Esophagus (tissue), 2 donors: Measurements from ENCODE around the gene KIZ. TPM values are rescaled to one million over a fixed set of nuclear protein-coding genes. Genes with fewer than 3 reads are reported as not detected.

Experiments used
- H3K27ac ChIP-seq, 2 donors: one replicate each; pipeline ENCODE4 v1.5.1; 2013; ENCODE audit warnings: low read depth in 2 of 2, mild to moderate bottlenecking in 2 of 2, inconsistent platforms in 1 of 2, low read length in 1 of 2, moderate library complexity in 1 of 2
- H3K27me3 ChIP-seq, 2 donors: one replicate each; pipeline ENCODE4 v1.6.1; 2013; ENCODE audit warnings: low read length in 2 of 2, control low read depth in 1 of 2, mild to moderate bottlenecking in 1 of 2; ENCODE audit not compliant: insufficient read depth in 2 of 2, control insufficient read depth in 1 of 2
- H3K36me3 ChIP-seq, 2 donors: one replicate each; pipeline ENCODE4 v1.6.1; 2013; ENCODE audit warnings: low read length in 1 of 2; ENCODE audit not compliant: control insufficient read depth in 2 of 2, insufficient read depth in 2 of 2
- H3K4me1 ChIP-seq, 2 donors: one replicate each; pipeline ENCODE4 v1.6.1; 2013; ENCODE audit warnings: low read length in 1 of 2; ENCODE audit not compliant: control insufficient read depth in 2 of 2, insufficient read depth in 2 of 2
- H3K4me3 ChIP-seq, 2 donors: one replicate each; pipeline ENCODE4 v1.5.1; 2013; ENCODE audit warnings: low read length in 2 of 2, mild to moderate bottlenecking in 2 of 2, low read depth in 1 of 2, moderate library complexity in 1 of 2
- H3K9me3 ChIP-seq, 2 donors: one replicate each; pipeline ENCODE4 v1.6.1; 2013; ENCODE audit warnings: mild to moderate bottlenecking in 2 of 2, low read depth in 1 of 2, low read length in 1 of 2, moderate library complexity in 1 of 2; ENCODE audit not compliant: control insufficient read depth in 2 of 2, insufficient read depth in 1 of 2
- WGBS, 2 donors: extraction: QIAGEN DNeasy Blood & Tissue Kit; methylation state at CpG; one replicate each; pipeline ENCODE4 v1.1.7; 2013; 5-methylcytosine and 5-hydroxymethylcytosine counted together
- polyA plus RNA-seq, 2 donors: library from polyadenylated mRNA; stranded (reverse); fragments of 200-250 nt; gene quantifications; one replicate each; pipeline ENCODE4 v1.2.3, GENCODE V29; 2013
- donor health status: healthy with polysubstance abuse.
- donor health status: Bipolar disorder and iron deficiency.

The KIZ gene
- polyA plus RNA-seq, 2 donors, result 4.0 to 5.7 TPM

DNA sequence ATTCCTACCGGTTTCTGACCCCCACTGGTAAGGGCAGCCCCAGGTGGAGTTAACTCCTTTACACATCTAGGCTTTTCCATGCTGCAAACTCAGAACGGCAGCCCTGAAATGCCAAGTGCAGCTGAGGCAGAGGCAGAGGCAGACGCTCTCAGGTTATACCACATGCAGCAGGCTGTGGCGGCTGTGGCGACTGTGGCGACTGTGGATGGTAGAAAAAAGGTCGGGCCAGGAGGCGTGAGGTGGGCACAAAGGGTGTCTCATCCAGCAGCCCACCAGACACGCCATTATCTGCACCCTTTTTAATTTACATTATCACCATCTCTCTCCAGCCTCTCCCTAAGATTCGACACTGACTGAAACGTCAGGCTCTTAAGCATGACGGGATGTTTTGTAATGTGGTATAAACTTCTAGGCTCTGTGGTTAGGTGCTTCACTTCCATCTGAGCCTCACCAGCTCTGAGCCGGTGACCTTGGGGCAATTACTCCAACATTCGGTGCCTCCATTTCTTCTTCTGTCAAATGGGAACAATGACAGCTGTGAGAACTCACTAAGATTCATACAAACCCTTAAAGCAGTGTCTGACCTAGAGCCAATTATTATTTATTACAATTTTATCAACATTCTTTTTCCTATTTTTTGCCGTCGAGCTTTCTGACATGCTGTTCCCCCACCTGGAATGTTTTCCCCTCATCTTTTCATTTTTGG is 8.2 kb downstream of the KIZ start:
- WGBS, 2 donors, result 90 to 95% methylated on average over 16 of the region's 16 CpGs
- no peaks in the 10 kb centered on the region for H3K9me3 ChIP-seq
- no peaks in the 10 kb centered on the region for H3K4me1 ChIP-seq
- no peak overlapping the region for H3K4me3 ChIP-seq
- no peaks in the 10 kb centered on the region for H3K27me3 ChIP-seq
- no peak overlapping the region for H3K27ac ChIP-seq
- H3K36me3 ChIP-seq, result peaks cover 0 to 5% of the 10 kb centered on the region in 2 donors

- Histone ChIP-seq H3K27ac (no peak overlapping the region), H3K9me3 (no peaks in the 10 kb centered on the region), H3K4me3 (no peak overlapping the region), H3K4me1 (no peaks in the 10 kb centered on the region), H3K36me3 (peaks cover 0 to 5% of the 10 kb centered on the region in 2 donors), H3K27me3 (no peaks in the 10 kb centered on the region)
- WGBS, 2 donors, result 89 to 90% methylated on average over 10 of the region's 10 CpGs
These were observed 9.1 kb downstream of the KIZ start for GRCh38 chr20:21134883-21135493.

- Histone ChIP-seq H3K4me3 (no peak overlapping the region), H3K36me3 (peaks cover 0 to 5% of the 10 kb centered on the region in 2 donors), H3K4me1 (no peaks in the 10 kb centered on the region), H3K9me3 (no peaks in the 10 kb centered on the region), H3K27me3 (no peaks in the 10 kb centered on the region), H3K27ac (no peak overlapping the region)
- WGBS, 2 donors, result 93 to 94% methylated on average over 8 of the region's 8 CpGs
These were observed 10.3 kb downstream of the KIZ start for GRCh38 chr20:21136015-21136732.

DNA sequence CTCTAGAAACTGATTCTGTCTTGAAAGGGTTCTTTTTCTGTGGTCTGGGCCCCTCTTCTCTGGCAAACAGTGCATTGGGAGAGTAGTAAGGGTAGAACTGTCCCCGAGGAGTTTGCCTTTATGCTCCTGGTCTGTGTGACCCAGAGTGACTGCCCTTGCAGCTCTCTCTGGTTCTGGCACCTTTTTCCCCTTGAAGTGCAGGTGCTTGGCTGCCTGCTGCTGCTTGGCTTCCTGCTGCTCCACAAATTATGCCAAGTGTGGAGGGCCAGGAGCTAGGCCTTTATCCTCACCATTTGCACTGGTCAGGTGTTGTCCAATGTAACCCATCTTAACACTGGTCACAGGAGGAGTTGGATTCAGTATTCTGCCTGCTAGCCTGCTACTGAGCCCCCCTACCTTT is 11.2 kb downstream of the KIZ start:
- Histone ChIP-seq H3K9me3 (no peaks in the 10 kb centered on the region), H3K27ac (no peak overlapping the region), H3K36me3 (peaks cover 0 to 5% of the 10 kb centered on the region in 2 donors), H3K4me1 (no peaks in the 10 kb centered on the region), H3K27me3 (no peaks in the 10 kb centered on the region), H3K4me3 (no peak overlapping the region)
- WGBS, 2 donors, result 84 to 89% methylated on average over 1 of the region's 1 CpG

GRCh38 chr20:21139881-21140566 is 14.1 kb downstream of the KIZ start:
- H3K9me3 ChIP-seq, result no peaks in the 10 kb centered on the region
- no peak overlapping the region for H3K4me3 ChIP-seq
- no peaks in the 10 kb centered on the region for H3K4me1 ChIP-seq
- H3K27ac ChIP-seq, result no peak overlapping the region
- no peaks in the 10 kb centered on the region for H3K27me3 ChIP-seq
- H3K36me3 ChIP-seq, result no peaks in the 10 kb centered on the region
- whole genome bisulfite sequencing, 2 donors, result 75 to 92% methylated on average over 3 of the region's 3 CpGs

DNA sequence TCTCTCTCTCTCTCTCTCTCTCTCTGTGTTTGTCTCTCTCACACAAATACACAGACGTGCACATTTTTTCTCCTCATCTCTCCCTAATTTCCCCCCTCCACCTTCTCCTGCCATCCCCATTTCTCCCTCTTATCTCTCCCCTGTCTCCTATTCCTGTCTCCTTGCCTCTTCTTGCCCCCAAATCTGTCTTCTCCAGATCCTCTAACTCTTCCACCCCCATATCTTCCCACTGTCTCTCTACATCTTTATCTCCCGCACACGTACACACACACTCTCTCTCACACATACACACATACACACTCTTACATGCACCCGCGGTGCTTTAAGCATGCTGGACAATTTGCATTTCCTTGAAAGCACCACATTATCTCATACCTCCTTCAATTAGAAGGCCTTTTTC is 15.9 kb downstream of the KIZ start:
- WGBS, 2 donors, result 86 to 90% methylated on average over 5 of the region's 5 CpGs
- Histone ChIP-seq H3K36me3 (no peaks in the 10 kb centered on the region), H3K4me3 (no peak overlapping the region), H3K27me3 (no peaks in the 10 kb centered on the region), H3K27ac (no peak overlapping the region), H3K4me1 (no peaks in the 10 kb centered on the region), H3K9me3 (no peaks in the 10 kb centered on the region)

DNA sequence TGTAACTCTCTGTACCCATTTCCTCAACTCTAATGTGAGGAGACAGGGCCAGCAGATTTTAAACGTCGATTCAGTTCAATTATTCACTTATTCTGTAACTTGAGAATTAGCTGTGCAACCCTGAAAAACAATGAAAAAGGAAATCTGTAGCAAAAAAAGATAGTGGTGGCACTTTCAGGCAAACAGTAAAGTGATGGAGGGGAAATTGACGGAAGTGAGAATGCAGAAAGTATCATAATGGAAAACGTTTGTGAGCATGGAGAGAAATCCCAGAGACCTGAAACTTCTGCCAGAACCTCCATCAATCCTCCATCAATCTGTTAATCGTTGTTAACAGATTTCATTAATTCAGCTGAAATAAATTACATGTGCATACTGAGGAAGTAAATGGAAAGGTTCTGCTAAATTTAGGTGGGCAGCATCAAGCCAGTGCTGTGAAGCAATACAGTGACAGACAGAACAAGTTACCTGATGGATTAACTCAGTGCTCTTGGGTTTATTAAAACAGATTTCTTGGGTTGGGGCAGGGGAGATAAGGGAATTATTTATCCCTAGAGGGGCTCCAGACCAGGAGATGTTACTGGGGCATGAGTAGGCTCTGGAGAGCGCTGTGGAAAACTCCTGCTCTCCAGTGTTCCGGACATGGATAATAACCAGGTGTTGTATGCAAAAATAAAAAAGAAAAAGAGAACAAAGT is 17.5 kb downstream of the KIZ start:
- 88% methylated on average over 7 of the region's 7 CpGs for WGBS, 2 donors
- Histone ChIP-seq H3K4me1 (no peaks in the 10 kb centered on the region), H3K27me3 (no peaks in the 10 kb centered on the region), H3K4me3 (no peak overlapping the region), H3K36me3 (peaks cover 0 to 4% of the 10 kb centered on the region in 2 donors), H3K9me3 (no peaks in the 10 kb centered on the region), H3K27ac (no peak overlapping the region)

DNA sequence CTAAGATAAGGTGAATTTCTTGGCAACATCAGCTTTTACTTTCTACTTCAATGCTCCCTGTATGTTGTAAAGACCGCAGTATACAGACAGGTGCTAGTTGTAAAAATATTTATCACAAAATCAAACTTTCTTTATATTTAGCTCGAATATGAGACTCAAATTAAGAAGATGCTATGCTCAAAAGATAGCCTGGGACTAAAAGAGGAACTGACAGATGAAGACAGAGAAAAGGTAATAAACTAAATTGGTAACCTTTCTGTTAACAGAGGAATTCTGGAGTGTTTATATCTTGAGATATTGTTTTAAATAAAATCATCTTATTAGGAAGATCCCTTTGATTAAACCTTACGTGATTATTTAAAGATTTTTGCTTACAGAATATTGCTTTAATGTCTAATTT is 19.5 kb downstream of the KIZ start:
- H3K4me1 ChIP-seq, result no peaks in the 10 kb centered on the region
- no peaks in the 10 kb centered on the region for H3K27me3 ChIP-seq
- H3K4me3 ChIP-seq, result no peak overlapping the region
- 85 to 88% methylated on average over 3 of the region's 3 CpGs for WGBS, 2 donors
- H3K36me3 ChIP-seq, result peaks cover 0 to 4% of the 10 kb centered on the region in 2 donors
- no peaks in the 10 kb centered on the region for H3K9me3 ChIP-seq
- no peak overlapping the region for H3K27ac ChIP-seq

DNA sequence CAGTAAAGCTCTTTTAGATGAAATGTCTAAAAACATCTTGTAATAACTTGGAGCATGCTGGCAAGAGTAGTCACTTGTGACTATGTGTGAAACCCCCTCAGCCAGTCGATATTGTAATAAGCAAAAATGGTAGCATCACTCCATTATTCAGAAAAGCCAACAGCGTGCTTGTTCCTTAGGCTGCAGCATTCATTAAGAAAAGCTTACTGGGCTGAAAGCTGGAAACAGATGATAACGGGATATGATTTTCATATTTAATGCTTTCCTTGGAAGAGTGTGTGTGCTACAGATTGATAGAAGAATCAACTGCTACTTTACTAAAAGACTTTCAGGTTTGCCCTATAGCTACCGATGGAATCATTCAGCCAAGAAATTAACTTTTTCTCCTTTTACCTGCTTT is 20.3 kb downstream of the KIZ start:
- Histone ChIP-seq H3K27me3 (no peaks in the 10 kb centered on the region), H3K4me3 (no peak overlapping the region), H3K27ac (no peak overlapping the region), H3K36me3 (peaks cover 0 to 4% of the 10 kb centered on the region in 2 donors), H3K4me1 (no peaks in the 10 kb centered on the region), H3K9me3 (no peaks in the 10 kb centered on the region)
- 95% methylated on average over 4 of the region's 4 CpGs for whole genome bisulfite sequencing, 2 donors
